IMR-90 (cell line): ENCODE measurements around the gene MAPK13. TPM values are rescaled to one million over a fixed set of nuclear protein-coding genes. Genes with fewer than 3 reads are reported as not detected.

ENCODE experiments used
- ATAC-seq: fragments of 200-7000 bp; cut with Tn5 transposase; 2 replicates; pipeline ENCODE4 v1.9.1; 2020; ENCODE audit warnings: low read depth, mild to moderate bottlenecking, moderate library complexity
- BruUV-seq: library from RNA; stranded (reverse); fragments of 400-500 nt; replicated peaks from 2 replicates; lab custom pipeline; 2021; lab: Mats Ljungman, UMichigan
- CTCF ChIA-PET: fragments of 300-600 bp; formaldehyde crosslinking; extraction: SDS; loops from one replicate; lab custom pipeline; 2021; ENCODE audit warnings: antibody characterized with exemption; lab: Yijun Ruan, JAX
- POLR2A ChIA-PET: fragments of 300-600 bp; sonication (Branson Sonifier 250); formaldehyde crosslinking; loops from one replicate; lab custom pipeline; 2022; ENCODE audit warnings: antibody characterized with exemption; ENCODE audit not compliant: unreplicated experiment; lab: Charles Lee
- DNase-seq: peaks from one replicate; pipeline ENCODE4 v3.0.0; 2013
- H2AFZ ChIP-seq: replicated peaks from 2 replicates; pipeline ENCODE3; 2013; ENCODE audit warnings: low read length, mild to moderate bottlenecking; ENCODE audit not compliant: poor library complexity
- H2AK5ac ChIP-seq: 2 replicates; pipeline ENCODE4 v1.6.1; 2013; ENCODE audit warnings: low read depth, low read length, inconsistent platforms
- H2AK9ac ChIP-seq: replicated peaks from 2 replicates; pipeline ENCODE3; 2013; ENCODE audit warnings: mild to moderate bottlenecking, low read depth, low read length, moderate library complexity; ENCODE audit not compliant: poor library complexity
- H2BK120ac ChIP-seq: 2 replicates; pipeline ENCODE4 v1.6.1; 2013; ENCODE audit warnings: low read depth, low read length, inconsistent platforms
- H2BK15ac ChIP-seq: 3 replicates; pipeline ENCODE4 v1.6.1; 2013; ENCODE audit warnings: low read depth, low read length, inconsistent platforms
- H2BK20ac ChIP-seq: 2 replicates; pipeline ENCODE4 v1.6.1; 2013; ENCODE audit warnings: low read depth, mild to moderate bottlenecking, inconsistent platforms, low read length, moderate library complexity
- H2BK5ac ChIP-seq: 2 replicates; pipeline ENCODE4 v1.6.1; 2013; ENCODE audit warnings: mild to moderate bottlenecking, low read depth, low read length, inconsistent platforms; ENCODE audit not compliant: poor library complexity, severe bottlenecking
- H3K14ac ChIP-seq: replicated peaks from 2 replicates; pipeline ENCODE4 v1.6.1; 2013; ENCODE audit warnings: low read depth, low read length, inconsistent platforms
- H3K18ac ChIP-seq: 2 replicates; pipeline ENCODE4 v1.6.1; 2013; ENCODE audit warnings: low read depth, low read length, control low read depth
- H3K23ac ChIP-seq: 2 replicates; pipeline ENCODE4 v1.6.1; 2013; ENCODE audit warnings: low read depth, low read length, inconsistent platforms
- H3K27ac ChIP-seq: 2 replicates; pipeline ENCODE4 v1.5.1; 2013; ENCODE audit warnings: mild to moderate bottlenecking, control low read depth, low read length; ENCODE audit not compliant: insufficient read depth
- H3K27me3 ChIP-seq: 2 replicates; pipeline ENCODE4 v1.6.1; 2013; ENCODE audit warnings: low read length; ENCODE audit not compliant: control insufficient read depth, insufficient read depth
- H3K36me3 ChIP-seq: 2 replicates; pipeline ENCODE4 v1.6.1; 2013; ENCODE audit warnings: low read length, mixed read lengths; ENCODE audit not compliant: control insufficient read depth, insufficient read depth
- H3K4ac ChIP-seq: 2 replicates; pipeline ENCODE4 v1.6.1; 2013; ENCODE audit warnings: low read depth, low read length, inconsistent platforms
- H3K4me1 ChIP-seq: 2 replicates; pipeline ENCODE4 v1.6.1; 2013; ENCODE audit warnings: low read length, mixed read lengths; ENCODE audit not compliant: control insufficient read depth, insufficient read depth
- H3K4me2 ChIP-seq: 2 replicates; pipeline ENCODE4 v1.6.1; 2013; ENCODE audit warnings: low read depth, mild to moderate bottlenecking, control low read depth, low read length, moderate library complexity
- H3K4me3 ChIP-seq: 2 replicates; pipeline ENCODE4 v1.5.1; 2013; ENCODE audit warnings: low read depth, mild to moderate bottlenecking, control low read depth, low read length, moderate library complexity; ENCODE audit not compliant: insufficient read depth
- H3K56ac ChIP-seq: 2 replicates; pipeline ENCODE4 v1.6.1; 2013; ENCODE audit warnings: low read length, inconsistent platforms; ENCODE audit not compliant: insufficient read depth; ENCODE audit errors: extremely low read depth
- H3K79me1 ChIP-seq, 2 experiments: 2 replicates each; pipeline ENCODE4 v1.6.1; 2013; ENCODE audit warnings: low read length in 2 of 2, inconsistent platforms in 1 of 2, low read depth in 1 of 2
- H3K9ac ChIP-seq: 2 replicates; pipeline ENCODE4 v1.6.1; 2013; ENCODE audit warnings: low read depth, low read length, control low read depth
- H3K9me1 ChIP-seq: 2 replicates; pipeline ENCODE4 v1.6.1; 2013; ENCODE audit warnings: low read length, inconsistent platforms; ENCODE audit not compliant: insufficient read depth
- H3K9me3 ChIP-seq: 2 replicates; pipeline ENCODE4 v1.6.1; 2013; ENCODE audit warnings: low read length; ENCODE audit not compliant: control insufficient read depth, insufficient read depth
- H4K20me1 ChIP-seq: 2 replicates; pipeline ENCODE4 v1.6.1; 2013; ENCODE audit warnings: low read length, inconsistent platforms; ENCODE audit not compliant: insufficient read depth
- H4K5ac ChIP-seq: 2 replicates; pipeline ENCODE4 v1.6.1; 2013; ENCODE audit warnings: mild to moderate bottlenecking, low read depth, low read length, control low read depth
- H4K8ac ChIP-seq, 2 experiments: 2 replicates each; pipeline ENCODE4 v1.6.1; 2013; ENCODE audit warnings: low read depth in 2 of 2, low read length in 2 of 2, control low read depth in 1 of 2, inconsistent platforms in 1 of 2
- H4K91ac ChIP-seq: 2 replicates; pipeline ENCODE4 v1.6.1; 2013; ENCODE audit warnings: low read depth, low read length, inconsistent platforms; ENCODE audit not compliant: insufficient read depth
- CEBPB ChIP-seq: IDR thresholded peaks from 2 replicates; pipeline ENCODE4 v1.6.1; 2012; ENCODE audit warnings: low read depth, low read length, improper control_type of control experiment
- ELK1 ChIP-seq: fragments of 150-350 bp; IDR thresholded peaks from 2 replicates; pipeline ENCODE4 v1.6.1; 2016; ENCODE audit warnings: low read depth, mild to moderate bottlenecking, low read length, moderate library complexity, borderline replicate concordance
- MAZ ChIP-seq: IDR thresholded peaks from 2 replicates; pipeline ENCODE4 v1.6.1; 2012; ENCODE audit warnings: low read depth, mild to moderate bottlenecking, low read length, improper control_type of control experiment, moderate library complexity, borderline replicate concordance
- NFE2L2 ChIP-seq: fragments of 150-350 bp; IDR thresholded peaks from 2 replicates; pipeline ENCODE4 v1.6.1; 2016; ENCODE audit warnings: low read depth, mild to moderate bottlenecking, low read length
- RAD21 ChIP-seq: IDR thresholded peaks from 2 replicates; pipeline ENCODE4 v1.6.1; 2012; ENCODE audit warnings: low read length, improper control_type of control experiment
- RFX5 ChIP-seq: IDR thresholded peaks from 2 replicates; pipeline ENCODE4 v1.8.0; 2012; ENCODE audit warnings: low read depth, mild to moderate bottlenecking, low read length, moderate library complexity
- SMC3 ChIP-seq: fragments of 150-350 bp; IDR thresholded peaks from 2 replicates; pipeline ENCODE4 v1.6.1; 2016; ENCODE audit warnings: low read depth, mild to moderate bottlenecking, antibody characterized with exemption, low read length, moderate library complexity
- USF2 ChIP-seq: fragments of 150-350 bp; IDR thresholded peaks from 2 replicates; pipeline ENCODE4 v1.6.1; 2017; ENCODE audit warnings: mild to moderate bottlenecking, antibody characterized with exemption, low read length, low read depth
- WGBS, 2 experiments: methylation state at CpG; one replicate each; pipeline versions ENCODE4 v1.1.5 to v1.1.7; 2013; ENCODE audit warnings: missing lambda C conversion rate in 2 of 2; ENCODE audit not compliant: insufficient read length in 1 of 2; ENCODE audit errors: extremely low coverage in 2 of 2; 5-methylcytosine and 5-hydroxymethylcytosine counted together
- dilution Hi-C: fragments of 300-500 bp; cut with HindIII; formaldehyde crosslinking; loops from one replicate; pipeline ENCODE4 v1.14.3; 2018; ENCODE audit warnings: low sequenced_read_pairs; ENCODE audit not compliant: unreplicated experiment
- in situ Hi-C: fragments of 300-500 bp; cut with MboI; formaldehyde crosslinking; loops from 3 replicates; pipeline ENCODE4 v1.14.3; 2019; ENCODE audit warnings: low sequenced_read_pairs, inconsistent platforms, mixed read lengths
- intact Hi-C: fragments of 100-400 bp; cut with micrococcal nuclease; formaldehyde crosslinking; loops from 2 replicates; pipeline ENCODE4 v1.10.0; 2022
- polyA plus RNA-seq, 3 experiments: library from polyadenylated mRNA; depleted of rRNA; stranded (reverse); fragments of >200 nt; gene quantifications; 2 replicates each; pipeline ENCODE4 v1.2.3, GENCODE V29; 2012; ENCODE audit warnings: low replicate concordance in 1 of 3
- total RNA-seq: library from RNA; depleted of rRNA; stranded (reverse); fragments of >200 nt; gene quantifications from 2 replicates; pipeline ENCODE4 v1.2.3, GENCODE V29; 2012

The MAPK13 gene
- total and polyA plus RNA-seq, 2 of the 4 experiments (the other 2 are of a cell fraction), result 2.0 to 2.9 TPM

GRCh38 chr6:36118550-36119107 is 11.7 kb upstream of the MAPK13 start:
- H4K20me1 ChIP-seq, result no peaks in the 10 kb centered on the region
- no peak overlapping the region for H3K23ac ChIP-seq
- no peak overlapping the region for H2BK15ac ChIP-seq
- H3K27ac ChIP-seq, result no peak overlapping the region
- no peak overlapping the region for H3K9ac ChIP-seq
- no CpG with 5 or more reads among the region's 4 CpGs for WGBS, 2 experiments
- H3K9me3 ChIP-seq, result no peaks in the 10 kb centered on the region
- dilution Hi-C loops (no loop called here), intact Hi-C loops (no loop called here), in situ Hi-C loops (no loop called here)
- no peak overlapping the region for H3K4ac ChIP-seq
- no peak overlapping the region for H2AK5ac ChIP-seq
- no peak overlapping the region for H3K18ac ChIP-seq
- no peak overlapping the region for H4K5ac ChIP-seq
- TF ChIP-seq SMC3 (no peak), MAZ (no peak), RFX5 (no peak), NFE2L2 (no peak), CEBPB (no peak), RAD21 (no peak), ELK1 (no peak), USF2 (no peak)
- no peak overlapping the region for H3K14ac ChIP-seq
- no peak overlapping the region for H2BK120ac ChIP-seq
- ChIA-PET POLR2A (no interaction called here), CTCF (interaction anchor here (0.7 to 1.0 kb wide), 2 partner anchors 24 to 200 kb away, joined by 3 read pairs; no protein-coding TSS in a partner anchor)
- no peak overlapping the region for H2AFZ ChIP-seq
- H3K79me1 ChIP-seq, result no peaks in the 10 kb centered on the region; a peak in 1 of 4 replicates
- H2AK9ac ChIP-seq, result no peak overlapping the region
- peaks cover 7% of the 10 kb centered on the region; the same call in 1 of the 2 replicates for H3K9me1 ChIP-seq
- DNase-seq, result no peak
- no peaks in the 10 kb centered on the region for H3K27me3 ChIP-seq
- H3K4me2 ChIP-seq, result no peak overlapping the region
- no peak overlapping the region for H3K56ac ChIP-seq
- H2BK20ac ChIP-seq, result no peak overlapping the region
- H3K4me1 ChIP-seq, result peaks cover 6% of the 10 kb centered on the region
- ATAC-seq, result no peak; the same call in 1 of the 2 replicates
- BruUV-seq, result no TSS peak
- no peak overlapping the region for H3K4me3 ChIP-seq
- H4K8ac ChIP-seq, result no peak overlapping the region
- H2BK5ac ChIP-seq, result no peak overlapping the region
- no peak overlapping the region for H4K91ac ChIP-seq
- peaks cover 2% of the 10 kb centered on the region; the same call in 1 of the 2 replicates for H3K36me3 ChIP-seq
